Activated CD8-positive, alpha-beta memory T cell treated with anti-CD3 and anti-CD28 coated beads for 4 hours (primary cell): ENCODE data around the gene GIT2.

Experiments used
- DNase-seq, 2 donors: peaks; one replicate each; pipeline ENCODE4 v3.0.0-alpha.2; 2020; ENCODE audit warnings: low read depth in 2 of 2

The GIT2 gene

GRCh38 chr12:109982210-109982609, 14.0 kb downstream of the GIT2 start:
- no peak for DNase-seq

GRCh38 chr12:109981311-109981710, 14.9 kb downstream of the GIT2 start:
- DNase-seq: peak in 1 of 2 donors; percentile 33

GRCh38 chr12:109972821-109973220, 23.3 kb downstream of the GIT2 start:
- no peak for DNase-seq

- no peak for DNase-seq
These were observed 27.4 kb downstream of the GIT2 start for GRCh38 chr12:109968801-109969200.

- no peak for DNase-seq
These were observed 28.1 kb downstream of the GIT2 start for GRCh38 chr12:109968032-109968420.

GRCh38 chr12:109967383-109968031, 28.7 kb downstream of the GIT2 start:
- no peak for DNase-seq

- DNase-seq: no peak
These were observed 29.6 kb downstream of the GIT2 start for GRCh38 chr12:109966546-109966945.

- no peak for DNase-seq
These were observed 32.3 kb downstream of the GIT2 start for GRCh38 chr12:109963743-109964429.

- DNase-seq: no peak
These were observed 32.8 kb downstream of the GIT2 start for GRCh38 chr12:109963330-109963729.

- DNase-seq: no peak
These were observed 33.8 kb downstream of the GIT2 start for GRCh38 chr12:109962398-109962797.

GRCh38 chr12:109961612-109962011, 34.6 kb downstream of the GIT2 start:
- no peak for DNase-seq

GRCh38 chr12:109961201-109961600, 35.0 kb downstream of the GIT2 start:
- no peak for DNase-seq

GRCh38 chr12:109959411-109960093, 36.6 kb downstream of the GIT2 start:
- DNase-seq: no peak

GRCh38 chr12:109958374-109958773, 37.8 kb downstream of the GIT2 start:
- DNase-seq: no peak

- no peak for DNase-seq
These were observed 42.5 kb downstream of the GIT2 start for GRCh38 chr12:109953656-109954055.

GRCh38 chr12:109952873-109953272, 43.3 kb downstream of the GIT2 start:
- DNase-seq: no peak

- no peak for DNase-seq
These were observed 43.9 kb downstream of the GIT2 start for GRCh38 chr12:109952160-109952858.

GRCh38 chr12:109951751-109952150, 44.4 kb downstream of the GIT2 start:
- no peak for DNase-seq

GRCh38 chr12:109951136-109951535, 45.0 kb downstream of the GIT2 start:
- no peak for DNase-seq

GRCh38 chr12:109950625-109951024, 45.5 kb downstream of the GIT2 start:
- no peak for DNase-seq

- DNase-seq: no peak
These were observed 47.1 kb downstream of the GIT2 start for GRCh38 chr12:109949089-109949488.

- no peak for DNase-seq
These were observed 47.8 kb downstream of the GIT2 start for GRCh38 chr12:109948368-109948767.
